Keratinocyte (primary cell): ENCODE measurements around the gene ACTG1. TPM values are rescaled to one million over a fixed set of nuclear protein-coding genes. Genes with fewer than 3 reads are reported as not detected.

Source experiments
- DNase-seq: peaks from one replicate; pipeline ENCODE4 v3.0.0-alpha.2; 2011; ENCODE audit warnings: low read depth, missing footprints, low spot score
- FAIRE-seq: peaks from 2 replicates; lab custom pipeline; 2011; peaks lifted over from hg19 to GRCh38; lab: Jason Lieb, UNC
- H2AFZ ChIP-seq: 2 replicates; pipeline ENCODE4 v1.6.0; 2012; ENCODE audit warnings: low read length, control low read depth, inconsistent platforms; ENCODE audit not compliant: control insufficient read depth
- H3K27ac ChIP-seq: 2 replicates; pipeline ENCODE4 v1.5.1; 2011; ENCODE audit warnings: low read length; ENCODE audit not compliant: control insufficient read depth, insufficient read depth
- H3K27me3 ChIP-seq: 3 replicates; pipeline ENCODE4 v1.6.0; 2011; ENCODE audit warnings: low read length; ENCODE audit not compliant: control insufficient read depth, insufficient read depth; ENCODE audit errors: extremely low read depth
- H3K36me3 ChIP-seq, 2 experiments: 2 replicates in 1 of 2; 3 replicates in 1 of 2; pipeline ENCODE4 v1.5.1; 2011; ENCODE audit warnings: low read length in 2 of 2, mild to moderate bottlenecking in 1 of 2; ENCODE audit not compliant: control insufficient read depth in 2 of 2, insufficient read depth in 2 of 2; ENCODE audit errors: extremely low read depth in 1 of 2
- H3K4me1 ChIP-seq: 3 replicates; pipeline ENCODE4 v1.5.1; 2011; ENCODE audit warnings: low read length; ENCODE audit not compliant: control insufficient read depth, insufficient read depth; ENCODE audit errors: extremely low read depth
- H3K4me2 ChIP-seq: 3 replicates; pipeline ENCODE4 v1.6.0; 2011; ENCODE audit warnings: low read depth, low read length; ENCODE audit not compliant: control insufficient read depth, insufficient read depth; ENCODE audit errors: extremely low read depth
- H3K4me3 ChIP-seq, 3 experiments: fragments of 200-600 bp in 1 of 3; sonication (generic) in 1 of 3; 2 replicates in 2 of 3; 3 replicates in 1 of 3; pipeline ENCODE4 v1.5.1; 2011 to 2016; ENCODE audit warnings: low read length in 3 of 3, mild to moderate bottlenecking in 3 of 3, control low read depth in 2 of 3, inconsistent platforms in 1 of 3, low read depth in 1 of 3, mixed read lengths in 1 of 3, mixed run types in 1 of 3, moderate library complexity in 1 of 3; ENCODE audit not compliant: control insufficient read depth in 2 of 3, insufficient read depth in 2 of 3; ENCODE audit errors: extremely low read depth in 1 of 3
- H3K79me2 ChIP-seq: 2 replicates; pipeline ENCODE4 v1.6.0; 2012; ENCODE audit warnings: low read length; ENCODE audit not compliant: control insufficient read depth, insufficient read depth
- H3K9ac ChIP-seq: 3 replicates; pipeline ENCODE4 v1.6.0; 2011; ENCODE audit warnings: low read length; ENCODE audit not compliant: control insufficient read depth, insufficient read depth; ENCODE audit errors: extremely low read depth
- H3K9me1 ChIP-seq: 3 replicates; pipeline ENCODE4 v1.6.0; 2011; ENCODE audit warnings: low read length; ENCODE audit not compliant: control insufficient read depth, insufficient read depth; ENCODE audit errors: extremely low read depth
- H3K9me3 ChIP-seq: 2 replicates; pipeline ENCODE4 v1.5.1; 2012; ENCODE audit warnings: low read depth, low read length; ENCODE audit not compliant: control insufficient read depth
- H4K20me1 ChIP-seq: 3 replicates; pipeline ENCODE4 v1.6.0; 2011; ENCODE audit warnings: low read length; ENCODE audit not compliant: control insufficient read depth, insufficient read depth; ENCODE audit errors: extremely low read depth
- CTCF ChIP-seq, 3 experiments: IDR thresholded peaks in 1 of 3; conservative IDR thresholded peaks in 1 of 3; optimal IDR thresholded peaks in 1 of 3; 2 replicates in 2 of 3; 3 replicates in 1 of 3; pipeline versions ENCODE3 to v1.5.1; 2011; ENCODE audit warnings: low read length in 3 of 3, mild to moderate bottlenecking in 3 of 3, moderate library complexity in 2 of 3, control low read depth in 1 of 3, inconsistent platforms in 1 of 3; ENCODE audit not compliant: insufficient read depth in 2 of 3; ENCODE audit errors: extremely low read depth in 1 of 3
- EZH2 ChIP-seq: IDR thresholded peaks from one replicate; pipeline ENCODE4 v1.6.1; 2012; ENCODE audit warnings: inconsistent platforms, mild to moderate bottlenecking, low read length, moderate library complexity
- dilution Hi-C: fragments of 300-500 bp; cut with MboI; formaldehyde crosslinking; loops from one replicate; pipeline ENCODE4 v1.7.0; 2020; ENCODE audit warnings: low sequenced_read_pairs; ENCODE audit not compliant: extremely low pct_ligation_motif_present
- polyA plus RNA-seq, 5 experiments: library from polyadenylated mRNA; depleted of rRNA in 3 of 5; stranded (reverse) in 3 of 5; stranded (forward) in 1 of 5; unstranded in 1 of 5; fragments of >200 nt; gene quantifications; 1 replicate in 1 of 5; 2 replicates in 3 of 5; 3 replicates in 1 of 5; pipeline versions ENCODE4 v1.2.1 to v1.2.3, GENCODE V29; 2011 to 2012; ENCODE audit warnings: missing spikeins in 2 of 5, low read depth in 1 of 5, low replicate concordance in 1 of 5

ACTG1 gene
- polyA plus RNA-seq, 1 donor (not counting 4 experiments of a cell fraction or from before 2014, with no cell fraction given): 1,867 TPM

DNA sequence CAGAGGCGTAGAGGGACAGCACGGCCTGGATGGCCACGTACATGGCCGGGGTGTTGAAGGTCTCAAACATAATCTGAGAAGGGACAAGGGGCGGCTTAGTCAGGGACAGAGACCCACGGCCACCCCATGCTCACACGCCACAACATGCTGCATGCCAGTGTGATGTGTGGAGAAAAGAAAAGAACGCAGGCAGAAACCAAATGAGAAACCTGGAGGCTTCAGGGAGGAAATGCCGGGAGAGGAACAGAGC lies 1.1 kb downstream of the ACTG1 start:
- dilution Hi-C loops: no loop called here
- H2AFZ ChIP-seq: no peak overlapping the region
- peak overlapping the region; percentile 87 for H3K4me2 ChIP-seq
- H3K9me1 ChIP-seq: no peaks in the 10 kb centered on the region
- H3K27ac ChIP-seq: peak overlapping the region; percentile 47
- peak overlapping the region; percentile 79 for H3K9ac ChIP-seq
- H3K27me3 ChIP-seq: no peaks in the 10 kb centered on the region
- DNase-seq: no peak
- H3K4me3 ChIP-seq: peak overlapping the region; percentile 80 to 98 (median 97)
- H4K20me1 ChIP-seq: peaks cover 37% of the 10 kb centered on the region
- peaks cover 8% of the 10 kb centered on the region for H3K4me1 ChIP-seq
- H3K36me3 ChIP-seq: peaks cover 20 to 29% of the 10 kb centered on the region in 2 experiments
- FAIRE-seq: no peak
- H3K9me3 ChIP-seq: peaks cover 2% of the 10 kb centered on the region
- H3K79me2 ChIP-seq: peaks cover 26% of the 10 kb centered on the region
- no peak for TF ChIP-seq EZH2

- Histone ChIP-seq H3K36me3 (peaks cover 20 to 29% of the 10 kb centered on the region in 2 experiments), H3K27ac (peak overlapping the region; percentile 47), H3K4me2 (peak overlapping the region; percentile 87), H3K4me1 (peaks cover 8% of the 10 kb centered on the region), H3K4me3 (peak overlapping the region; percentile 80 to 98 (median 97)), H3K9me3 (peaks cover 2% of the 10 kb centered on the region), H3K9me1 (no peaks in the 10 kb centered on the region), H4K20me1 (peaks cover 37% of the 10 kb centered on the region), H3K27me3 (no peaks in the 10 kb centered on the region), H3K79me2 (peaks cover 26% of the 10 kb centered on the region), H3K9ac (peak overlapping the region; percentile 79), H2AFZ (no peak overlapping the region)
- TF ChIP-seq CTCF (optimal IDR thresholded peaks at IDR 0.05 in 1 of 3, IDR thresholded peaks at IDR 0.05 in 1 of 3, conservative IDR thresholded peaks at IDR 0.05 in 1 of 3; ENCODE audit: extremely low read depth in 1 of 3, insufficient read depth in 2 of 3, low read length in 3 of 3) (no peak), EZH2 (no peak)
- DNase-seq (no peak), FAIRE-seq (no peak)
- dilution Hi-C loops: no loop called here
Observed at GRCh38 chr17:81510785-81511553, 1.6 kb downstream of the ACTG1 start.
